Nephron (organoid): ENCODE measurements around the gene CSNK1E.
"Not testable (repeated sequence)": the region's sequence is repeated elsewhere in the genome, so short reads cannot be mapped to it uniquely, and the experiment has no call there.

Experiments
- H3K27ac Mint-ChIP-seq, 3 experiments: 2 replicates each; pipeline ENCODE4 v1.8.0; 2020; ENCODE audit warnings: mixed read lengths in 3 of 3, mild to moderate bottlenecking in 2 of 3, moderate library complexity in 1 of 3
- H3K27me3 Mint-ChIP-seq: 2 replicates; pipeline ENCODE4 v1.8.0; 2021; ENCODE audit warnings: low read depth, mild to moderate bottlenecking, moderate library complexity, mixed read lengths
- H3K36me3 Mint-ChIP-seq: 2 replicates; pipeline ENCODE4 v1.8.0; 2020; ENCODE audit warnings: low read depth, mixed read lengths
- H3K4me1 Mint-ChIP-seq: 2 replicates; pipeline ENCODE4 v1.8.0; 2020; ENCODE audit warnings: mixed read lengths
- H3K4me3 Mint-ChIP-seq, 3 experiments: 2 replicates each; pipeline ENCODE4 v1.8.0; 2020; ENCODE audit warnings: mild to moderate bottlenecking in 3 of 3, mixed read lengths in 3 of 3, moderate library complexity in 2 of 3
- H3K9me3 Mint-ChIP-seq: 2 replicates; pipeline ENCODE4 v1.8.0; 2020; ENCODE audit warnings: mixed read lengths
- TF ChIP-seq, protein P1 (sequence below), 3 experiments: fragments of 200-600 bp; sonication (generic); IDR thresholded peaks; one replicate each; pipeline ENCODE4 v1.5.0; 2021; ENCODE audit warnings: antibody characterized with exemption in 3 of 3; ENCODE audit not compliant: unreplicated experiment in 3 of 3

CSNK1E gene

DNA sequence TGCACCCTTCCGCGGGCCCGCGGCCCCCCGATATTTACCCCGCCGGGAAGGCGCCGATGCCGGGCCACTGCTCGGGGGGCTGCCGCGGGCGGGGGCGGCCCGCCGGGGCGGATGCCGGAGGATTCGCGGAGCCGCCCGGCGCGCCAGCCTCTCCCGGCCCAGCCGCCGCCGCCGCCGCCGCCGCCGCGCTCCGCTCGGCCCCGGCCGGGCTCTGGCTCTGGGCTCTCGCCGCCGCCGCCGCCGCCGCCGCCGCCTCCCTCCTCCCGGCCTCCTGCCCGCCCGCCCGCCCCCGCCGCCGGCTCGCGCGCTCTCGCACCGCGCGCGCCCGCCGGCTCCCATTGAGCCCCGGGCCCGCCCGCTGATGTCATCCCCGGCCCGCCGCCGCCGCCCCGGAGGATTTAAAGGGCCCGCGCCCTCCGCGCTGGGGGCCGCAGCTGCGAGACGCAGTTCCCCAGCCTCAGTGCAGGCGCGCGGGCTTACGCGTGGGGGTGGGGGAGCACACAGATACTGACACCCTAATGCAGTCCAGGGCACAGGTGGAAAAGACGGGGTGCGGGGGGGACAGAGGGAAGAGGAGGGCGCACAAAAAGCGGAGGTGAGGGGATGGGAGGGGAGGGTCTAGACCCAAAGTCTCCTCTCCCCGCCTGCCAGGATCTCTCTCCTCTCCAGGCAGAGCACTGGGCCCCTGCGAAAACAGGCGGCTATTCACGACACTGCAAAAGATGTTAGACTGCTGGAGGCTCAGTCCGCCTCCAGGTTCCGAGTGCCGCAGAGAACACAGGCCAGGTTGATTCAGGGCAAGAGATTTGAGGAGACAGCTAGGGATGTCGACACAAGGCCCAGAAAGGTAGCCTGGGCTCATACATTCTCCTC lies at the start of gene CSNK1E:
CSNK1E (minus strand) TSS at position 312 of the 873 bp plus-strand sequence. CDS start 3,276 bp downstream, outside the sequence.
- Mint-ChIP-seq H3K27me3 (peaks cover 4% of the 10 kb centered on the region), H3K4me1 (peaks cover 38% of the 10 kb centered on the region), H3K27ac (peak within 1 kb of the TSS; percentile 99 to 100 (median 100)), H3K36me3 (peaks cover 13% of the 10 kb centered on the region), H3K4me3 (peak within 1 kb of the TSS; percentile 96 to 99 (median 99)), H3K9me3 (no peaks in the 10 kb centered on the region)
- TF ChIP-seq, protein P1, sequence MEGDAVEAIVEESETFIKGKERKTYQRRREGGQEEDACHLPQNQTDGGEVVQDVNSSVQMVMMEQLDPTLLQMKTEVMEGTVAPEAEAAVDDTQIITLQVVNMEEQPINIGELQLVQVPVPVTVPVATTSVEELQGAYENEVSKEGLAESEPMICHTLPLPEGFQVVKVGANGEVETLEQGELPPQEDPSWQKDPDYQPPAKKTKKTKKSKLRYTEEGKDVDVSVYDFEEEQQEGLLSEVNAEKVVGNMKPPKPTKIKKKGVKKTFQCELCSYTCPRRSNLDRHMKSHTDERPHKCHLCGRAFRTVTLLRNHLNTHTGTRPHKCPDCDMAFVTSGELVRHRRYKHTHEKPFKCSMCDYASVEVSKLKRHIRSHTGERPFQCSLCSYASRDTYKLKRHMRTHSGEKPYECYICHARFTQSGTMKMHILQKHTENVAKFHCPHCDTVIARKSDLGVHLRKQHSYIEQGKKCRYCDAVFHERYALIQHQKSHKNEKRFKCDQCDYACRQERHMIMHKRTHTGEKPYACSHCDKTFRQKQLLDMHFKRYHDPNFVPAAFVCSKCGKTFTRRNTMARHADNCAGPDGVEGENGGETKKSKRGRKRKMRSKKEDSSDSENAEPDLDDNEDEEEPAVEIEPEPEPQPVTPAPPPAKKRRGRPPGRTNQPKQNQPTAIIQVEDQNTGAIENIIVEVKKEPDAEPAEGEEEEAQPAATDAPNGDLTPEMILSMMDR (IDR thresholded peaks at IDR 0.05; ENCODE audit: unreplicated experiment in 3 of 3): no peak

DNA sequence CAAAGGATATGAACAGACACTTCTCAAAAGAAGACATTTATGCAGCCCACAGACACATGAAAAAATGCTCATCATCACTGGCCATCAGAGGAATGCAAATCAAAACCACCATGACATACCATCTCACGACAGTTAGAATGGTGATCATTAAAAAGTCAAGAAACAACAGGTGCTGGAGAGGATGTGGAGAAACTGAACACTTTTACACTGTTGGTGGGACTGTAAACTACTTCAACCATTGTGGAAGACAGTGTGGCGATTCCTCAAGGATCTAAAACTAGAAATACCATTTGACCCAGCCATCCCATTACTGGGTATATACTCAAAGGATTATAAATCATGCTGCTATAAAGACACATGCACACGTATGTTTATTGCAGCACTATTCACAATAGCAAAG lies 48.6 kb upstream of the CSNK1E start:
- H3K4me1 Mint-ChIP-seq, H3K4me3 Mint-ChIP-seq, H3K27ac Mint-ChIP-seq, H3K27me3 Mint-ChIP-seq, H3K9me3 Mint-ChIP-seq: not testable (repeated sequence)
- peaks cover 29% of the 10 kb centered on the region for H3K36me3 Mint-ChIP-seq

DNA sequence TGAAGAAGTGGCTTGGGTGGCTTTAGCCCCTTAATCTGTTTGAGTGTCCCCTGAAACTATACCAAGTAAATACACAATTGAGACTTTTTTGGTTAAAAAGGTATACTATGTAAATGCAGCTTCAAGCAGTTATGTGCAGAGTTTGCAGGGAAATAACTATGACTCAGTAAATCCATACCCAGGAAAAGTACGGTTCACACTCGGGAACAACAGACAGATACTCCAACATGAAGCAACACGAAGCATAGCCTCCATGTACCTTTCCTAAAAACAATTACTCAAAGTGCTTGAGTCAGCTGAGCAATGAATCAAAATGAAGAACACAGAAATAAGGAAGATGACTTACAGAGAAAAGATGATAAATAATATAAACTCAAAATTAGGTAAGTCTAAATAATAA lies 47.9 kb upstream of the CSNK1E start:
- not testable (repeated sequence) for H3K9me3 Mint-ChIP-seq, H3K27me3 Mint-ChIP-seq, H3K4me1 Mint-ChIP-seq, H3K4me3 Mint-ChIP-seq, H3K27ac Mint-ChIP-seq
- peaks cover 29% of the 10 kb centered on the region for H3K36me3 Mint-ChIP-seq

DNA sequence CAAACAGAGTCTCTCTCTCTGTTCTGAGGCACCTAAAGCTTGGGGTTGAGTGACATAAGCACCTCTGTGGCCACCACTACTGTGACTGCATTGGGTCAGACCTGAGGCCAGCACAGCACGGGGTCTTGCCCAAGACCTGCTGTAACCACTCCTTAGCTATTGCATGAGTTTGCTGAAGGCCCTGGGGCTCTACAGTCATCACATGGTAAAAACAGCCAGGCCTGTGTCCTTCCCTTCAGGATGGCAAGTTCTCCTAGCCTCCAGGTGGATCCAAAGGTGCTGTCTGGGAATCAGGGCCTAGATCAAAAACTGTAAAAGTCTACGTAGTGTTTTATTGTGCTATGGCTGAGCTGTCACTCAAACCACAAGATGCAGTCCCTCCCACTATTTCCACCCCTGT lies 43.3 kb upstream of the CSNK1E start:
- peaks cover 29% of the 10 kb centered on the region for H3K36me3 Mint-ChIP-seq
- H3K27ac Mint-ChIP-seq, H3K27me3 Mint-ChIP-seq, H3K9me3 Mint-ChIP-seq, H3K4me3 Mint-ChIP-seq, H3K4me1 Mint-ChIP-seq: not testable (repeated sequence)

DNA sequence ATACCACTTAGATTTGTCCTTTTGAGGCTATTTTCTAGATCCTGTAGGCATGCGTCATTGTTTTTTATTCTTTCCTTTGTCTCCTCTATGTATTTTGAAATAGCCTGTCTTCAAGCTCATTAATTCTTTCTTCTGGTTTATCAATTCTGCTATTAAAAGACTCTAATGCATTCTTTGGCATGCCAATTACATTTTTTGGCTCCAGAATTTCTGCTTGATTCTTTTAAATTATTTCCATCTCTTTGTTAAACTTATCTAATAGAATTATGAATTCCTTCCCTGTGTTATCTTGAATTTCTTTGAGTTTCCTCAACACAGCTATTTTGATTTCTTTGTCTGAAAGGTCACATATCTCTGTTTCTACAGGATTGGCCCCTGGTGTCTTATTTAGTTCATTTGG lies 42.6 kb upstream of the CSNK1E start:
- H3K27ac Mint-ChIP-seq, H3K27me3 Mint-ChIP-seq, H3K4me3 Mint-ChIP-seq, H3K4me1 Mint-ChIP-seq, H3K9me3 Mint-ChIP-seq: not testable (repeated sequence)
- H3K36me3 Mint-ChIP-seq: peaks cover 21% of the 10 kb centered on the region

DNA sequence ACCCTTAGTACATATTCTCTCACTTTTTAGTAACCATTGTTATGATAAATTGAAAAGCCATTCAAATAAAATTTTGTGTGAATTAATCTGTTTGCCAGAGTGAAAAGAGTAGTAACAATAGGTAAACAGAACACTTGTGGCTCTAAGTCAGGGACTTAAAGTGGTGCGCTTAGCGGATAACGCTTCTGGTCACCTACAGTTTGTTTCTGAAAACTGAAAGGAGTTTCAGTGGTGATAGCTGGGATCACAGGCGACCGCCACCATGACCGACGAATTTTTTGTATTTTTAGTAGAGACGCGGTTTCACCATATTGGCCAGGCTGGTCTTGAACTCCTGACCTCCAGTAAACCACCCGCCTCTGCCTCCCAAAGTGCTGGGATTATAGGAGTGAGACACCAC lies 40.7 kb upstream of the CSNK1E start:
- H3K36me3 Mint-ChIP-seq: peaks cover 13% of the 10 kb centered on the region
- not testable (repeated sequence) for H3K9me3 Mint-ChIP-seq, H3K4me3 Mint-ChIP-seq, H3K4me1 Mint-ChIP-seq, H3K27me3 Mint-ChIP-seq, H3K27ac Mint-ChIP-seq

DNA sequence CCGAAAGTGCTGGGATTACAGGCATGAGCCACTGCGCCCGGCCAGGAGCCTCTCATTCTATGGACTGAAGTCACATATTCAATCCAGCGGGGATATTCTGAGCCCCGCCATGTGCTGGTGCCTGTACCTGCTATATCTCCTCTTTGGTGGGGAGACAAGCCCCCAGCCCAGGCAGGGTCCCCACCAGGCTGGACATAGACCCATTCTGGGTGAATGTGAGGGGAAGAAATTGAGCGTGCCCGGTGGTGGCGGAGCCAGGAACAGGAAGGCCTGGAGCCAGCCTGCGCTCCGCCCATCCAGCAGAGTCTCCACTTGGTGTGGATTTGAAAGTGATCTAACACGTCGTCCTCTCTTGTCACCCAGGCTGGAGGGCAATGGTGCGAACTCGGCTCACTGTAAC lies 38.0 kb upstream of the CSNK1E start:
- Mint-ChIP-seq H3K27me3 (no peaks in the 10 kb centered on the region), H3K4me3 (no peak overlapping the region), H3K4me1 (no peaks in the 10 kb centered on the region), H3K36me3 (peaks cover 13% of the 10 kb centered on the region), H3K9me3 (no peaks in the 10 kb centered on the region), H3K27ac (no peak overlapping the region)
- TF ChIP-seq, protein P1 (IDR thresholded peaks at IDR 0.05; ENCODE audit: unreplicated experiment in 3 of 3): no peak

DNA sequence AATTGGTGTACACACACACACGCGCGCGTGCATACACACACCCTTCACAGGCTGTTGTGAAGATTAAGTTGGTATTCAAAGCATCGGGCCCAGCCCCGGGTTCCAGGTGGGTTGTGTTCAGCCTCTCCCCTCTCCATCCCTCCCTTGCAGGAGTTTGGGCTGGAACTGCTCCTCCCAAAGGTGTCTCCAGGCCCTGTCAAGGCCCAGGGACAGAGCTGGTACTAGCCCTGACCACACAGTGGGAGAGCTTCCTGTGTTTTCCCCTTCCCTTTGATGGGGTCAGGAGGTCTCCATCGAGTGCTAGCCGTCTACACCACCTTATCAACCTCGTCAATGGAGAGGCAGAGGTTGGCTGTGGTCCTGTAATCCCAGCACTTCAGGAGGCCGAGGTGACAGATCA lies 36.5 kb upstream of the CSNK1E start:
- H3K9me3 Mint-ChIP-seq: no peaks in the 10 kb centered on the region
- H3K27me3 Mint-ChIP-seq: no peaks in the 10 kb centered on the region
- H3K36me3 Mint-ChIP-seq: peaks cover 1% of the 10 kb centered on the region
- H3K27ac Mint-ChIP-seq: no peak overlapping the region
- no peak overlapping the region for H3K4me3 Mint-ChIP-seq
- TF ChIP-seq, protein P1 (IDR thresholded peaks at IDR 0.05; ENCODE audit: unreplicated experiment in 3 of 3): no peak
- H3K4me1 Mint-ChIP-seq: no peaks in the 10 kb centered on the region
